ENCODE results near the gene ATP10B. TPM values are rescaled to one million over a fixed set of nuclear protein-coding genes. Genes with fewer than 3 reads are reported as not detected.

Gene ATP10B
- total RNA-seq, 6 experiments from 2014 or later, result 0.06 to 1.4 (median 0.51) TPM; not detected in 3

DNA sequence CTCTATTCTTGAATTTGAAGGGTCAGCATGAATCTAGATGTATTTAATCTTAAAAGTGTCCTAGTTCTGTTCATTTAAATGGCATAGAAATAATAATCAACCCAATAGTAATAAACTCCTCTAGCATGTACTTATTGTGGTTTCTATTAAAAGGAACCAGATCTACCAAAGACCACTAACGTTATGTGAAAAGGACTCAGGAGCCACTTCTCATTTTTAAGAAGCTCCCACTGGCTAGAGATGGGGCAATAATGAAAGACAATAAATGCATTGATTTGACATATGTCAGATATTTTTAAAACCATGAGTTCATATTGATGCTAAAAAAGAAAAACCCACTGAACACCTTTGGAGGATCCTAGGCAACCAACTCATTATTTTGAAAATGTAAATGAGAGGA, 191.9 kb downstream of the ATP10B start:
- Histone ChIP-seq H3K9me3 (no peaks in the 10 kb centered on the region), H3K27ac (no peak overlapping the region), H3K36me3 (no peaks in the 10 kb centered on the region), H3K4me3 (no peak overlapping the region), H3K4me1 (peaks cover 0 to 5% (median 0%) of the 10 kb centered on the region in 4 donors), H3K27me3 (no peaks in the 10 kb centered on the region)
- ATAC-seq, result no peak
- intact Hi-C loops (cut with DNase I), result no loop called here
- TF ChIP-seq, protein P1, sequence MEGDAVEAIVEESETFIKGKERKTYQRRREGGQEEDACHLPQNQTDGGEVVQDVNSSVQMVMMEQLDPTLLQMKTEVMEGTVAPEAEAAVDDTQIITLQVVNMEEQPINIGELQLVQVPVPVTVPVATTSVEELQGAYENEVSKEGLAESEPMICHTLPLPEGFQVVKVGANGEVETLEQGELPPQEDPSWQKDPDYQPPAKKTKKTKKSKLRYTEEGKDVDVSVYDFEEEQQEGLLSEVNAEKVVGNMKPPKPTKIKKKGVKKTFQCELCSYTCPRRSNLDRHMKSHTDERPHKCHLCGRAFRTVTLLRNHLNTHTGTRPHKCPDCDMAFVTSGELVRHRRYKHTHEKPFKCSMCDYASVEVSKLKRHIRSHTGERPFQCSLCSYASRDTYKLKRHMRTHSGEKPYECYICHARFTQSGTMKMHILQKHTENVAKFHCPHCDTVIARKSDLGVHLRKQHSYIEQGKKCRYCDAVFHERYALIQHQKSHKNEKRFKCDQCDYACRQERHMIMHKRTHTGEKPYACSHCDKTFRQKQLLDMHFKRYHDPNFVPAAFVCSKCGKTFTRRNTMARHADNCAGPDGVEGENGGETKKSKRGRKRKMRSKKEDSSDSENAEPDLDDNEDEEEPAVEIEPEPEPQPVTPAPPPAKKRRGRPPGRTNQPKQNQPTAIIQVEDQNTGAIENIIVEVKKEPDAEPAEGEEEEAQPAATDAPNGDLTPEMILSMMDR (IDR thresholded peaks at IDR 0.05), result no peak
- no peak for TF ChIP-seq POLR2A (IDR thresholded peaks at IDR 0.05)
- DNase-seq, result no peak
- 18% methylated on average over 1 of the region's 1 CpG for WGBS (ENCODE audit: insufficient coverage, low coverage, low lambda C conversion rate, missing lambda C conversion rate)

DNA sequence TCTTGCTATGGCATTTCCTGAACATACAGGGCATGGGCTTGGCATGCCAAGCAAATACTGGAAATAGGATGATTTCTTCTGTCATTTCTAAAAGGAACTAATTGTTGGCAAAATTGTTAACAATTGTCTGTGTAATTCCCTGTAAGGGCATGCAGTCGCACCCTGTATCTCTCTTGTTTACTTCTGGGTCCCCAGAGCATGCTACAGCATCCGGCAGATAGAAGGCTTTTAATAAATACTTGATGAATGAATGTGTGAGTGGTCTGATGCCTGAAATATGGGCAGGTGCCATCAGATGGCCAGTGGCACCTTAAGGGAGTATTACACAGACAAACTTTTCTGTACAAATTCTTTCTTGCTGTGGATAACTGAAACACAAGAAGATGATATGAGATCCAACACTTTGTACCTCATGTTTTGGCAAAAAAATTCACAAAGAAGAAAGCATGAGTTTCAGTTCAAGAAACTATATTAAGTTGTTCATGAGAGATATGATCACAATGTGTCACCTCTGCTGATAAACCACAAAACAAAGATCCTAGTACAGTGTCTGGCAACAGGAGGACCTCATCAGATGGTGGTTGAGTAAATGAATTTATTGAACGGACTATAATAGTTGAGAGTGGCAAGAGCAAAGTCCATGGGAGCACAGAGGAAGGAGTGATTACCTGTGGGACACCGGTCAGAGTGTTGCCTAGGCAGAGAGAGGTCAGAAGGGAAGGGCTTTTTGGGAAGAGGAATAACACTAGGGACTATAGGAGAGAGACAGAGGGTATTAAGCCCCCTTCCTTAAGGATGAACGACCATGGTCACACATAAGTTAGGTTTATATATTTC, 194.2 kb downstream of the ATP10B start:
- no peak overlapping the region for H3K4me3 ChIP-seq
- no peaks in the 10 kb centered on the region for H3K9me3 ChIP-seq
- TF ChIP-seq POLR2A (IDR thresholded peaks at IDR 0.05), result no peak
- TF ChIP-seq, protein P1 (IDR thresholded peaks at IDR 0.05), result no peak
- ATAC-seq, result peak in 2 of 4 donors; percentile 77 to 78
- peaks cover 0 to 5% (median 0%) of the 10 kb centered on the region in 4 donors for H3K4me1 ChIP-seq
- 31% methylated on average over 5 of the region's 5 CpGs for WGBS (ENCODE audit: insufficient coverage, low coverage, low lambda C conversion rate, missing lambda C conversion rate)
- no peaks in the 10 kb centered on the region for H3K36me3 ChIP-seq
- no peaks in the 10 kb centered on the region for H3K27me3 ChIP-seq
- H3K27ac ChIP-seq, result peak overlapping the region in 1 of 3 donors; percentile 18
- DNase-seq, result no peak
- intact Hi-C loops (cut with DNase I), result no loop called here

DNA sequence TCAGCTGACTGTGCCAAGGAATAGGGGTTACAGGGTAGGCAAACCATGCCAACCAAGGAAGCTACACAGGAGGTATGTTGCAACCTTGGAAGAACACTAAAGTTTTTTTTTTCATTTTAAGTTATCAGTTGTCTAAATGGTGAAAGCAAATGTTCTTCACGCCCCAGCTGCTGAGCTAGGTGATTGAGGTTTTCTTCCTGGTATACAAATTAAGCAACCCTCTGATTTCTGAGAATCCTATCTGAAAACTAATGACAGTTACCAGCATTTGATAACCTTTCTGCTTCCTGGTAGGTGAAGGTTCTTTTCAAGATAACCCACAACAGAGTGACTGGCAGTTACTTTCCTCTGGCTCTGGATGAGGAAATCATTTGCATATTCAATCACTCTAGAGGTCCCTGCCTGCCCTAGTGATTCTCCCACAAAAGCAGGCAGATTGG, 194.9 kb downstream of the ATP10B start:
- H3K4me3 ChIP-seq, result no peak overlapping the region
- intact Hi-C loops (cut with DNase I), result no loop called here
- WGBS (ENCODE audit: insufficient coverage, low coverage, low lambda C conversion rate, missing lambda C conversion rate), result 29% methylated on average over 1 of the region's 1 CpG
- peaks cover 0 to 6% (median 0%) of the 10 kb centered on the region in 4 donors for H3K4me1 ChIP-seq
- H3K27ac ChIP-seq, result peak overlapping the region in 1 of 3 donors; percentile 18
- H3K36me3 ChIP-seq, result no peaks in the 10 kb centered on the region
- TF ChIP-seq, protein P1 (IDR thresholded peaks at IDR 0.05), result no peak
- TF ChIP-seq POLR2A (IDR thresholded peaks at IDR 0.05), result no peak
- DNase-seq, result no peak
- peak in 2 of 4 donors; percentile 69 to 80 for ATAC-seq
- H3K27me3 ChIP-seq, result no peaks in the 10 kb centered on the region
- no peaks in the 10 kb centered on the region for H3K9me3 ChIP-seq

DNA sequence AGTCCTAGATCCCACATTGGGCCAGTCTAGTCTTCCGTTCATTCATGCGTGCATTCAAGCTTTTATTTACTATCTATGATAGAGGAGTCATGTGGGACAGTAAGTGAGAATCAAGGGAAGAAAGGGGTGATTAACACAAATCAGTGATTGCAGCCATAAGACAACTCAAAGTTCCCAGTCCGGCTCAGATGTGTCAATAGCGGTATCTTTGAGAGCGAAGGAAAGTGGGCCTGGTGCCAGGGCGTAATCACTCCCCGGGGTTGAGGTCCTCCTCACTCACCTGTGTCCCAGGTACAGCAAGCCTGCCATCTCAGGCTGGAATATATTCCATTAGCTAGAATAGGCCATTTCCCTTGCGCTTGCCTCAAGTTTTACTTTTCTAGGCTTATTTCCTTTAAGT, 196.3 kb downstream of the ATP10B start:
- intact Hi-C loops (cut with DNase I), result no loop called here

More for the DNA sequence above, 196.3 kb downstream of the ATP10B start:
- DNase-seq (no peak), ATAC-seq (no peak)
- Histone ChIP-seq H3K36me3 (no peaks in the 10 kb centered on the region), H3K4me1 (peaks cover 0 to 11% (median 0%) of the 10 kb centered on the region in 4 donors), H3K27ac (no peak overlapping the region), H3K9me3 (no peaks in the 10 kb centered on the region), H3K27me3 (no peaks in the 10 kb centered on the region), H3K4me3 (no peak overlapping the region)
- 94% methylated on average over 5 of the region's 8 CpGs for WGBS (ENCODE audit: insufficient coverage, low coverage, low lambda C conversion rate, missing lambda C conversion rate)
- TF ChIP-seq, protein P1 (IDR thresholded peaks at IDR 0.05), result no peak
- TF ChIP-seq POLR2A (IDR thresholded peaks at IDR 0.05), result no peak
